Left lung (tissue), 10 donors: Measurements from ENCODE around the gene LRSAM1. TPM values are rescaled to one million over a fixed set of nuclear protein-coding genes. Genes with fewer than 3 reads are reported as not detected.

Experiments used
- ATAC-seq: fragments of 200-7000 bp; cut with Tn5 transposase; one replicate; pipeline ENCODE4 v1.9.1; 2020; ENCODE audit warnings: moderate library complexity
- DNase-seq, 4 donors: peaks; one replicate each; pipeline ENCODE4 v3.0.0-alpha.2; 2013 to 2020
- H3K27ac ChIP-seq, 2 donors: fragments of 200-600 bp; sonication (generic) in 1 of 2; one replicate each; pipeline versions ENCODE4 v1.5.0 to v1.8.0; 2020 to 2021
- H3K27me3 ChIP-seq, 2 donors: fragments of 200-600 bp; sonication (generic) in 1 of 2; one replicate each; pipeline versions ENCODE4 v1.5.0 to v1.8.0; 2020 to 2021
- H3K36me3 ChIP-seq, 2 donors: fragments of 200-600 bp; sonication (generic) in 1 of 2; one replicate each; pipeline versions ENCODE4 v1.5.0 to v1.8.0; 2020 to 2021
- H3K4me1 ChIP-seq, 2 donors: fragments of 200-600 bp; one replicate each; pipeline ENCODE4 v1.8.0; 2021
- H3K4me3 ChIP-seq, 2 donors: fragments of 200-600 bp; sonication (generic) in 1 of 2; one replicate each; pipeline versions ENCODE4 v1.5.0 to v1.8.0; 2020 to 2021; ENCODE audit warnings: mild to moderate bottlenecking in 1 of 2
- H3K9me3 ChIP-seq, 2 donors: fragments of 200-600 bp; sonication (generic) in 1 of 2; one replicate each; pipeline versions ENCODE4 v1.5.0 to v1.8.0; 2020 to 2021
- CTCF ChIP-seq, 2 donors: fragments of 200-600 bp; sonication (generic) in 1 of 2; IDR thresholded peaks; one replicate each; pipeline versions ENCODE4 v1.5.0 to v1.8.0; 2021; ENCODE audit warnings: antibody characterized with exemption in 2 of 2
- intact Hi-C, 2 donors: fragments of 100-400 bp; cut with DNase I; formaldehyde crosslinking; loops; one replicate each; pipeline versions ENCODE4 v1.11.2 to v1.14.2; 2022
- polyA plus RNA-seq, 6 donors: library from polyadenylated mRNA; unstranded; fragments of 120-200 nt; gene quantifications; one replicate each; pipeline ENCODE4 v1.2.1, GENCODE V29; 2013; ENCODE audit not compliant: insufficient read length in 6 of 6
- total RNA-seq, 2 donors: library from RNA; stranded (reverse); fragmentation: NEBNext Ultra II Directional; extraction: Animal tissue kit (Norgen Biotek cat#: 25700); gene quantifications; one replicate each; pipeline ENCODE4 v1.2.1, GENCODE V29; 2021
- donor health status: DM: no; HTN: yes; CAD: no.
- donor health status: DM: no; HTN: no; CAD: no.

Gene LRSAM1
- total and polyA plus RNA-seq, 8 donors: 16.4 to 24.4 (median 19.4) TPM

- ATAC-seq: no peak
- Histone ChIP-seq H3K36me3 (peaks cover 0 to 97% of the 10 kb centered on the region in 2 donors), H3K27me3 (no peaks in the 10 kb centered on the region), H3K4me3 (no peak overlapping the region), H3K27ac (no peak overlapping the region), H3K4me1 (no peaks in the 10 kb centered on the region), H3K9me3 (no peaks in the 10 kb centered on the region)
- intact Hi-C loops: no loop called here
- TF ChIP-seq CTCF (IDR thresholded peaks at IDR 0.05): no peak
- DNase-seq: no peak
Measured at GRCh38 chr9:127485995-127486394, 34.7 kb downstream of the LRSAM1 start.

- H3K4me3 ChIP-seq: no peak overlapping the region
- H3K27me3 ChIP-seq: no peaks in the 10 kb centered on the region
- no peak for TF ChIP-seq CTCF (IDR thresholded peaks at IDR 0.05)
- intact Hi-C loops: no loop called here
- peaks cover 0 to 99% of the 10 kb centered on the region in 2 donors for H3K36me3 ChIP-seq
- no peaks in the 10 kb centered on the region for H3K9me3 ChIP-seq
- no peak for ATAC-seq
- DNase-seq: no peak
- no peak overlapping the region for H3K27ac ChIP-seq
- H3K4me1 ChIP-seq: no peaks in the 10 kb centered on the region
Measured at GRCh38 chr9:127488946-127489345, 37.6 kb downstream of the LRSAM1 start.

- Histone ChIP-seq H3K4me3 (no peak overlapping the region), H3K9me3 (no peaks in the 10 kb centered on the region), H3K4me1 (no peaks in the 10 kb centered on the region), H3K27me3 (no peaks in the 10 kb centered on the region), H3K36me3 (peaks cover 0 to 99% of the 10 kb centered on the region in 2 donors), H3K27ac (no peak overlapping the region)
- DNase-seq (no peak), ATAC-seq (no peak)
- TF ChIP-seq CTCF (IDR thresholded peaks at IDR 0.05): no peak
- intact Hi-C loops: no loop called here
Measured at GRCh38 chr9:127489471-127490115, 38.3 kb downstream of the LRSAM1 start.

GRCh38 chr9:127490535-127491230, 39.4 kb downstream of the LRSAM1 start:
- no peak for ATAC-seq
- Histone ChIP-seq H3K4me1 (peaks cover 5 to 9% of the 10 kb centered on the region in 2 donors), H3K27me3 (no peaks in the 10 kb centered on the region), H3K4me3 (no peak overlapping the region), H3K27ac (no peak overlapping the region), H3K9me3 (no peaks in the 10 kb centered on the region), H3K36me3 (peaks cover 0 to 98% of the 10 kb centered on the region in 2 donors)
- intact Hi-C loops: no loop called here
- DNase-seq: no peak
- no peak for TF ChIP-seq CTCF (IDR thresholded peaks at IDR 0.05)

- Histone ChIP-seq H3K27me3 (no peaks in the 10 kb centered on the region), H3K9me3 (no peaks in the 10 kb centered on the region), H3K4me1 (peaks cover 6 to 14% of the 10 kb centered on the region in 2 donors), H3K27ac (no peak overlapping the region), H3K36me3 (peaks cover 0 to 98% of the 10 kb centered on the region in 2 donors), H3K4me3 (no peak overlapping the region)
- ATAC-seq: no peak
- TF ChIP-seq CTCF (IDR thresholded peaks at IDR 0.05): no peak
- DNase-seq: no peak
- intact Hi-C loops: no loop called here
Measured at GRCh38 chr9:127491516-127491915, 40.2 kb downstream of the LRSAM1 start.
